ENCODE results near the gene PCSK5.

Gene PCSK5

DNA sequence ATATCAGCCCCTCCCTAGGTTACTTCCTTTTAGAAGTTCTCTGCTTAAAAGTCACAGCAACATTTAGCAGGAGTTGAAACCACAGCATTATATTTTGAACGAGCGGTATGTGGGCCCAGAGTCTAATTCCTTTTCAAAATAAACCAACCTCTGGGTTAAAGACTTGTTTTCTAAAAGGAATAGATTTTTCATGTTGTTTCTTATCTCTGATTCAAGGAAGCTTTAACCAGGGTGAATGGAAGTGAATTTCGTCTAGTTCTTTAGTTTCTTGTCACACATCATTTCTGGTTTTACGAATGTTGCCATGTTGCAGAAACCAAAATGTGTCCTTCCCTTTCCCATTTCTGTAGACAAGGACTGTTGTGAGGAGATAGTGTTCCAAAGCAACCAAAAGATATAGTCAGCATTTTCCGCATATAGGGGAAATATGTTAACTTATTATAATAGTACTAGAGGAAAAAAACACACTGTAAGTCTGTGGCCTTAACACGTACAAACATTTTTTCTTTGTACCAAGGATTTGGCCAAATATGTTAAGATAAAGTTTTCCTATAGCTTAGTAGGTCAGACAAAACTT lies 142.4 kb downstream of the PCSK5 start:
- no peak for DNase-seq (ENCODE audit: low read depth)
- no peak overlapping the region for H3K4me3 ChIP-seq (ENCODE audit: low read depth, low read length)
- TF ChIP-seq, protein P1, sequence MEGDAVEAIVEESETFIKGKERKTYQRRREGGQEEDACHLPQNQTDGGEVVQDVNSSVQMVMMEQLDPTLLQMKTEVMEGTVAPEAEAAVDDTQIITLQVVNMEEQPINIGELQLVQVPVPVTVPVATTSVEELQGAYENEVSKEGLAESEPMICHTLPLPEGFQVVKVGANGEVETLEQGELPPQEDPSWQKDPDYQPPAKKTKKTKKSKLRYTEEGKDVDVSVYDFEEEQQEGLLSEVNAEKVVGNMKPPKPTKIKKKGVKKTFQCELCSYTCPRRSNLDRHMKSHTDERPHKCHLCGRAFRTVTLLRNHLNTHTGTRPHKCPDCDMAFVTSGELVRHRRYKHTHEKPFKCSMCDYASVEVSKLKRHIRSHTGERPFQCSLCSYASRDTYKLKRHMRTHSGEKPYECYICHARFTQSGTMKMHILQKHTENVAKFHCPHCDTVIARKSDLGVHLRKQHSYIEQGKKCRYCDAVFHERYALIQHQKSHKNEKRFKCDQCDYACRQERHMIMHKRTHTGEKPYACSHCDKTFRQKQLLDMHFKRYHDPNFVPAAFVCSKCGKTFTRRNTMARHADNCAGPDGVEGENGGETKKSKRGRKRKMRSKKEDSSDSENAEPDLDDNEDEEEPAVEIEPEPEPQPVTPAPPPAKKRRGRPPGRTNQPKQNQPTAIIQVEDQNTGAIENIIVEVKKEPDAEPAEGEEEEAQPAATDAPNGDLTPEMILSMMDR (IDR thresholded peaks at IDR 0.05; ENCODE audit: low read depth, low read length, missing control alignments), result no peak

DNA sequence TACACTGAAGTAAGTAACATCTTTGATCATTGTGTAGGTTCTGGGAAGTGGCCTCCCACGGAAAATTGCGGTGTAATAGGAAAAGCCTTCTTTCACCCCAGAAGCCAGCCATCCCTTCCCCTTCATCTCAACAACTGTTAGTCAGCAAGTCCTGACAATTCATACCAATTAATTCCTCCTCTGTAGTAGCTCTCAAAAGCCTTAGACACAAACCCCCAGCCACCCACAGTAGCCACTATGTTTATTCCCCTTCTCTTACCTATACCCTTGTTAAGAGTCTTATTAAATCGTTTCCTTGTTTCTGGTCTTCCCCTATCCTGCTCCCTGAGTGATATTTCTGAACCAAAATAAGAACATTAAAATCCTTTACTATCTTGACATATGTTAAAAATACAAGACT lies 143.6 kb downstream of the PCSK5 start:
- H3K4me3 ChIP-seq (ENCODE audit: low read depth, low read length), result no peak overlapping the region
- TF ChIP-seq, protein P1 (IDR thresholded peaks at IDR 0.05; ENCODE audit: low read depth, low read length, missing control alignments), result no peak
- no peak for DNase-seq (ENCODE audit: low read depth)

DNA sequence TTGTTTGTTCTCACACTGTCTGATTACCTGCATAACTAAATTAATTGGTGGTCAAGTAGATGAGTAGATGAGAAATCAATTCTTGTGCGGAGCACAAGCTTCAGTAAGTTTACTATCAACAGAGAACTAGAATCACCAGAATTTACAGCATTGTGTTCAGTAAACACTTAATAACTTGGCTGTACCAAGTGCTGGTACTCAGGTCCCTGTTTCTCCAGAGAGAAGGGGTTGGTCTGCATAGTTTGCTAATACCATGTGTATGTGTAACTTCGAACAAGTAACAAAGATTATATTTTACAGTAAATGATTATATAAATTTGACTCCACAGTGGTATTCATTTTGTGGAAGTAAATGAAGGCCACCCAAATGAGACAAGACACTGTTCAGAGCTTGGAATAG lies 146.3 kb downstream of the PCSK5 start:
- TF ChIP-seq, protein P1 (IDR thresholded peaks at IDR 0.05; ENCODE audit: low read depth, low read length, missing control alignments), result no peak
- H3K4me3 ChIP-seq (ENCODE audit: low read depth, low read length), result no peak overlapping the region
- DNase-seq (ENCODE audit: low read depth), result no peak

DNA sequence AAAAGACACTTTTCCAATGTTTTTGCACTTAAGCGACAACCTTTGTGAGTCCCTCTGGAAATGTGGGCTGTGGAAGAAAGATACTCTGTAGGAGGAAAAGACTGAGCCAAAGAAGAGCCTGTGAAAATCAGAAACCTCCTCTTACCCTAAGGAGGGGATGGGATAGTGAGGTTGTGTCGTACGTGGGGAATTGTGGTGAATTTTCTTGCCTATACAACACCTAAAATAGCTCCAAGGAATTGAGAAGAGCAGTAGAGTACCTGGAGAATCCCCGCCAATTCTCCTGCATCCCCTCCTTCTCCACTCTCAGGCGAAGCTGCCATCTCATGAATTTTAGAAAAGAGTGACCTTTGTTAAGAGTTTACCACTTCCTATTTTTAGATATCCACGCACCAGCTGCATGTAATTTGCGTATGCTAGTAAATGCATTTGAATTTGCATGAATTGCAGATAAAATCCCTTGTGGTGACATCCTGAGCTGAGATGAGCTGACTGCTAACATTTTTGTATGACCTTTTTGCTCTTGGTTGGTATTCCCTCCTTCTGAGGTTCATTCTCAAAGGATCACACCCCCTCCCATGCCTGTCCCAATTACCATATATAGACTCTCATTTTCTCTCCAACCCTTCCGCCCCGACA lies 147.2 kb downstream of the PCSK5 start:
- H3K4me3 ChIP-seq (ENCODE audit: low read depth, low read length), result no peak overlapping the region
- TF ChIP-seq, protein P1 (IDR thresholded peaks at IDR 0.05; ENCODE audit: low read depth, low read length, missing control alignments), result no peak
- no peak for DNase-seq (ENCODE audit: low read depth)

- DNase-seq (ENCODE audit: low read depth), result no peak
- H3K4me3 ChIP-seq (ENCODE audit: low read depth, low read length), result no peak overlapping the region
- TF ChIP-seq, protein P1 (IDR thresholded peaks at IDR 0.05; ENCODE audit: low read depth, low read length, missing control alignments), result no peak
Observed at GRCh38 chr9:76038431-76038830, 148.0 kb downstream of the PCSK5 start.

GRCh38 chr9:76044266-76044819 lies 153.9 kb downstream of the PCSK5 start:
- no peak overlapping the region for H3K4me3 ChIP-seq (ENCODE audit: low read depth, low read length)
- TF ChIP-seq, protein P1 (IDR thresholded peaks at IDR 0.05; ENCODE audit: low read depth, low read length, missing control alignments), result no peak

DNA sequence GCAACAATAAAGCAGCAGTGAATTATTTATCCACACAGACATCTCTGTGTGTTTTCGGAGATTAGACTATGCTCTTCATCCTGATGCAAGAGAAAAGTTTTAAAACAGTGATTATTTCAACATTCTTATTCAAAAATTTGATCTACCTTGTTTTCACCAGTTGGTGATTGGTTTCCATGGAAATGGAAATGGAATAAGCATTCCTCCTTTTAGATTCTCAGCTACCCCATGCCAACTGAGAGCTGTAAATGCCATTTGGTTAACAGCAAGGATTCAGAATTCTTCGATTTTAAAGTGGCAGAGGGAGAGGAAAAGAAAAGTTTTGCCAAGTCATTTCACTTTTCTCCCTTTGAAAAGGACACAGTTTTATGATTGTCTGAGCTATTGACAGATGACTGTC lies 154.7 kb downstream of the PCSK5 start:
- TF ChIP-seq, protein P1 (IDR thresholded peaks at IDR 0.05; ENCODE audit: low read depth, low read length, missing control alignments), result no peak

More at GRCh38 chr9:76044266-76044819, 153.9 kb downstream of the PCSK5 start:
- DNase-seq (ENCODE audit: low read depth), result no peak

More for the DNA sequence above, 154.7 kb downstream of the PCSK5 start:
- H3K4me3 ChIP-seq (ENCODE audit: low read depth, low read length), result no peak overlapping the region
- no peak for DNase-seq (ENCODE audit: low read depth)
